ENCODE data around the gene FBXW8.

The FBXW8 gene

GRCh38 chr12:117018685-117019084, 107.9 kb downstream of the FBXW8 start:
- Histone ChIP-seq H3K9me3 (ENCODE audit: control insufficient read depth in 1 of 2, low read length in 2 of 2) (peaks cover 4 to 5% of the 10 kb centered on the region in 2 donors), H3K27ac (ENCODE audit: low read length) (no peak overlapping the region), H3K27me3 (ENCODE audit: low read depth, low read length) (no peaks in the 10 kb centered on the region), H3K36me3 (ENCODE audit: control insufficient read depth in 1 of 2, insufficient read depth in 2 of 2, low read length in 2 of 2) (peaks cover 19 to 37% of the 10 kb centered on the region in 2 donors), H3K4me3 (ENCODE audit: low read depth in 1 of 2, low read length in 2 of 2) (no peak overlapping the region), H3K4me1 (ENCODE audit: control insufficient read depth in 1 of 2, insufficient read depth in 2 of 2, low read length in 2 of 2) (no peaks in the 10 kb centered on the region)

DNA sequence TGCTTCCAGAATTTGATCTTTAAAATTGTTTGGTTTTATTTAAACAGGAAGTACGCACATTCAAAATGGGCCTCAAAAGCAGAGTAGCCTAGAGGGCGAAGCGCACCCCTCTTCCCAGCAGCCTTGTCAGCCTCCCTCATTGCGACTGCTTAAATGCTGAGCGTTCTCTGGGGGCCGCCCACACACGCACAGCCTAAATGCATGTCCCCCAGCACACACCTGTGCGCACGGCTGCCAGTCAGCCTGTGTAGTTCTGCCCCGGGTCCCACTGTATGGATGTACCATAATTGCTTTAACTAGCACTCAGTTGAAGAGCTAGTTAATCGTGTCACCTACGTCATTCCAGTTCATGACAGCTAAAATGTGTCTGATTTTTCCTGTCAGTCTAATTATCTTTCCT, 109.1 kb downstream of the FBXW8 start:
- no peak overlapping the region for H3K4me3 ChIP-seq (ENCODE audit: low read depth in 1 of 2, low read length in 2 of 2)
- H3K27me3 ChIP-seq (ENCODE audit: low read depth, low read length), result no peaks in the 10 kb centered on the region
- H3K4me1 ChIP-seq (ENCODE audit: control insufficient read depth in 1 of 2, insufficient read depth in 2 of 2, low read length in 2 of 2), result no peaks in the 10 kb centered on the region
- H3K9me3 ChIP-seq (ENCODE audit: control insufficient read depth in 1 of 2, low read length in 2 of 2), result no peaks in the 10 kb centered on the region
- H3K27ac ChIP-seq (ENCODE audit: low read length), result no peak overlapping the region
- H3K36me3 ChIP-seq (ENCODE audit: control insufficient read depth in 1 of 2, insufficient read depth in 2 of 2, low read length in 2 of 2), result peaks cover 28 to 37% of the 10 kb centered on the region in 2 donors

GRCh38 chr12:117020536-117021220, 109.9 kb downstream of the FBXW8 start:
- Histone ChIP-seq H3K27me3 (ENCODE audit: low read depth, low read length) (no peaks in the 10 kb centered on the region), H3K9me3 (ENCODE audit: control insufficient read depth in 1 of 2, low read length in 2 of 2) (no peaks in the 10 kb centered on the region), H3K36me3 (ENCODE audit: control insufficient read depth in 1 of 2, insufficient read depth in 2 of 2, low read length in 2 of 2) (peaks cover 22 to 35% of the 10 kb centered on the region in 2 donors), H3K4me3 (ENCODE audit: low read depth in 1 of 2, low read length in 2 of 2) (no peak overlapping the region), H3K27ac (ENCODE audit: low read length) (no peak overlapping the region), H3K4me1 (ENCODE audit: control insufficient read depth in 1 of 2, insufficient read depth in 2 of 2, low read length in 2 of 2) (peaks cover 0 to 5% of the 10 kb centered on the region in 2 donors)

DNA sequence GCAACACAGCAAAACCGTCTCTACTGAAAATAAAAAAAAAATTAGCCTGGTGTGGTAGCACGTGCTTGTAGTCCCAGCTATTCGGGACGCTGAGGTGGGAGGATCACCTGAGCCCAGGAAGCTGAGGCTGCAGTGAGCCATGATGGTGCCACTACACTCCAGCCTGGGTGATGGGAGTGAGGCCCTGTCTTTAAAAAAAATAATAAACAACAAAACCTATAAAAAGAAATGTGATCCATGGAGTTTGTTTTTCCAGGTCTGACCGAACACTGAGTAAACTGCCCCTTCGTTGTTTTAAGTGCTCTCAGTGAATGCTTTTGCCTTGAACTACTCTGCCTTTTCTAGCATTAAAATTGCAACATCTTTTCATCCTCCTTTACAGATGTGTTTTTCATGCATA, 111.7 kb downstream of the FBXW8 start:
- Histone ChIP-seq H3K36me3 (ENCODE audit: control insufficient read depth in 1 of 2, insufficient read depth in 2 of 2, low read length in 2 of 2) (peaks cover 20 to 36% of the 10 kb centered on the region in 2 donors), H3K9me3 (ENCODE audit: control insufficient read depth in 1 of 2, low read length in 2 of 2) (no peaks in the 10 kb centered on the region), H3K4me1 (ENCODE audit: control insufficient read depth in 1 of 2, insufficient read depth in 2 of 2, low read length in 2 of 2) (peaks cover 0 to 7% of the 10 kb centered on the region in 2 donors), H3K4me3 (ENCODE audit: low read depth in 1 of 2, low read length in 2 of 2) (no peak overlapping the region), H3K27me3 (ENCODE audit: low read depth, low read length) (no peaks in the 10 kb centered on the region), H3K27ac (ENCODE audit: low read length) (no peak overlapping the region)

DNA sequence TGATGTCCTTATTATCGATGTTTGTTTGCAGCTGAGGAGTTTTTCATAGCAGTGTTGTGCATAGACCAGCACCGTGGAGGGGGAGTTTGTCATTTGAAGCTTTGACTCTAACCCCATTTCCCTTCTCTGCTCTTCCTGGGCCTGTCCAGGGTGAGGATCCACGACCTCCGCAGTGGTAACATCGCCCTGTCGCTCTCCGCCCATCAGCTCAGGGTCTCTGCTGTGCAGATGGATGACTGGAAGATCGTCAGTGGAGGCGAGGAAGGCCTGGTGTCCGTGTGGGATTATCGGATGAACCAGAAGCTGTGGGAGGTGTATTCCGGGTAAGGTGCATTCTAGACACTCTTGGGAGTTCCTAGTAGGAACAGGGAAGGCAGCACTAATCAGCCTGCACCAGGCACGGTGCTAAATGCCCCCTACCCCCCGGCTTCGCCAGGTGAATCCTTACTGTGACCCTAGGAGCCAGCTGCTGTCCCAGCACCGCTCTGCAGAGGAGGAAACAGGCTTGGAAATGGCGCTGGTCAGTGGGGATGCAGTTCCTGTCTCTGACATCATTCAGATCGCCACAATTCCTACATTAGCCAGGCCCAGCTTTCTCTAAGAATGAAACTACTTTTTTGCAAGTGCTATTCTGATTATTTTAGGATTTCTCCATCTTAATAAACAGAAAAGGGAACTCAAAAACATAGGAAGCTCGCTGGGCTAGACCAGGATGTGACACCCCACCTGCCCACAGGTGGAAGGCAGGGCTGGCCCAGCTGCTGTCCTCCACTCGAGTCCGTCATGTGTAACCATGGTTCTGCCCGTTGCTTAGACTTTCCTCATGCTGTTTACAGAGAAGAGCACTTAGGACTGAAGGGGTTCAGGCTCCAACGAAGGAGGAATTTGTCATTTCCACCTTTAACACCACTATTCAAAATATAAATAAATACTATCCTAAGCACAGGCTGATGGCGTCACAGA, 113.5 kb downstream of the FBXW8 start:
- Histone ChIP-seq H3K9me3 (ENCODE audit: control insufficient read depth in 1 of 2, low read length in 2 of 2) (no peaks in the 10 kb centered on the region), H3K27me3 (ENCODE audit: low read depth, low read length) (no peaks in the 10 kb centered on the region), H3K27ac (ENCODE audit: low read length) (no peak overlapping the region), H3K36me3 (ENCODE audit: control insufficient read depth in 1 of 2, insufficient read depth in 2 of 2, low read length in 2 of 2) (peaks cover 38 to 44% of the 10 kb centered on the region in 2 donors), H3K4me1 (ENCODE audit: control insufficient read depth in 1 of 2, insufficient read depth in 2 of 2, low read length in 2 of 2) (peaks cover 0 to 7% of the 10 kb centered on the region in 2 donors), H3K4me3 (ENCODE audit: low read depth in 1 of 2, low read length in 2 of 2) (no peak overlapping the region)

DNA sequence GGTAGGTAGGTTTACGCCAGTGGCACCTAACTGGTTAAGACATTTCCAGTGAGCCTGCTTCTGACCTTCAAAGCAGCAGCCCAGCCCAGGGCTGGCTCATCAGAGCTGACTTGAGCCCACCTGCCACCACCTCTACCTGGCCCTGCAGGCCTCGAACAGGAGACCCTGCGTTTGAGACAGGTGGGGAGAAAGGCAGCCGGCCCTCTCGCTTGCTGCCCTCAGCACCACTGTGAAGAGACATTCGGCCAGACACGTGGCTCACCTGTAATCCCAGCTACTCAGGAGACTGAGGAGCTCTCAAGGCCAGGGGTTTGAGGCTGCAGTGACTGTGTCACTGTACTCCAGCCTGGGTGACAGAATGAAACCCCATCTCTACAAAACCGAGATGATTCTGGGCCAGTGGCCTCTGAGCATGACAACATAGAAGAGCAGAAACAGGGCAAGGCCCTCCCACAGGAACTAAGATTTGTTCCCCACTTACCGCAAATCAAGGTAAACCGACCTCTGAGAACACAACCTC, 114.3 kb downstream of the FBXW8 start:
- no peak overlapping the region for H3K27ac ChIP-seq (ENCODE audit: low read length)
- H3K36me3 ChIP-seq (ENCODE audit: control insufficient read depth in 1 of 2, insufficient read depth in 2 of 2, low read length in 2 of 2), result peaks cover 39 to 47% of the 10 kb centered on the region in 2 donors
- H3K4me3 ChIP-seq (ENCODE audit: low read depth in 1 of 2, low read length in 2 of 2), result no peak overlapping the region
- H3K9me3 ChIP-seq (ENCODE audit: control insufficient read depth in 1 of 2, low read length in 2 of 2), result no peaks in the 10 kb centered on the region
- H3K4me1 ChIP-seq (ENCODE audit: control insufficient read depth in 1 of 2, insufficient read depth in 2 of 2, low read length in 2 of 2), result peaks cover 0 to 7% of the 10 kb centered on the region in 2 donors
- no peaks in the 10 kb centered on the region for H3K27me3 ChIP-seq (ENCODE audit: low read depth, low read length)

GRCh38 chr12:117025481-117026151, 114.9 kb downstream of the FBXW8 start:
- Histone ChIP-seq H3K27ac (ENCODE audit: low read length) (peak overlapping the region; percentile 6), H3K9me3 (ENCODE audit: control insufficient read depth in 1 of 2, low read length in 2 of 2) (no peaks in the 10 kb centered on the region), H3K4me3 (ENCODE audit: low read depth in 1 of 2, low read length in 2 of 2) (no peak overlapping the region), H3K27me3 (ENCODE audit: low read depth, low read length) (no peaks in the 10 kb centered on the region), H3K4me1 (ENCODE audit: control insufficient read depth in 1 of 2, insufficient read depth in 2 of 2, low read length in 2 of 2) (peaks cover 0 to 7% of the 10 kb centered on the region in 2 donors), H3K36me3 (ENCODE audit: control insufficient read depth in 1 of 2, insufficient read depth in 2 of 2, low read length in 2 of 2) (peaks cover 42 to 50% of the 10 kb centered on the region in 2 donors)

GRCh38 chr12:117026343-117026742, 115.6 kb downstream of the FBXW8 start:
- H3K27me3 ChIP-seq (ENCODE audit: low read depth, low read length), result no peaks in the 10 kb centered on the region
- H3K36me3 ChIP-seq (ENCODE audit: control insufficient read depth in 1 of 2, insufficient read depth in 2 of 2, low read length in 2 of 2), result peaks cover 45 to 50% of the 10 kb centered on the region in 2 donors
- H3K27ac ChIP-seq (ENCODE audit: low read length), result no peak overlapping the region
- no peak overlapping the region for H3K4me3 ChIP-seq (ENCODE audit: low read depth in 1 of 2, low read length in 2 of 2)
- peaks cover 0 to 7% of the 10 kb centered on the region in 2 donors for H3K4me1 ChIP-seq (ENCODE audit: control insufficient read depth in 1 of 2, insufficient read depth in 2 of 2, low read length in 2 of 2)
- H3K9me3 ChIP-seq (ENCODE audit: control insufficient read depth in 1 of 2, low read length in 2 of 2), result no peaks in the 10 kb centered on the region

GRCh38 chr12:117026921-117027250, 116.1 kb downstream of the FBXW8 start:
- H3K9me3 ChIP-seq (ENCODE audit: control insufficient read depth in 1 of 2, low read length in 2 of 2), result no peaks in the 10 kb centered on the region
- H3K4me1 ChIP-seq (ENCODE audit: control insufficient read depth in 1 of 2, insufficient read depth in 2 of 2, low read length in 2 of 2), result peaks cover 0 to 7% of the 10 kb centered on the region in 2 donors
- H3K4me3 ChIP-seq (ENCODE audit: low read depth in 1 of 2, low read length in 2 of 2), result no peak overlapping the region
- peaks cover 45 to 50% of the 10 kb centered on the region in 2 donors for H3K36me3 ChIP-seq (ENCODE audit: control insufficient read depth in 1 of 2, insufficient read depth in 2 of 2, low read length in 2 of 2)
- H3K27ac ChIP-seq (ENCODE audit: low read length), result no peak overlapping the region
- no peaks in the 10 kb centered on the region for H3K27me3 ChIP-seq (ENCODE audit: low read depth, low read length)

DNA sequence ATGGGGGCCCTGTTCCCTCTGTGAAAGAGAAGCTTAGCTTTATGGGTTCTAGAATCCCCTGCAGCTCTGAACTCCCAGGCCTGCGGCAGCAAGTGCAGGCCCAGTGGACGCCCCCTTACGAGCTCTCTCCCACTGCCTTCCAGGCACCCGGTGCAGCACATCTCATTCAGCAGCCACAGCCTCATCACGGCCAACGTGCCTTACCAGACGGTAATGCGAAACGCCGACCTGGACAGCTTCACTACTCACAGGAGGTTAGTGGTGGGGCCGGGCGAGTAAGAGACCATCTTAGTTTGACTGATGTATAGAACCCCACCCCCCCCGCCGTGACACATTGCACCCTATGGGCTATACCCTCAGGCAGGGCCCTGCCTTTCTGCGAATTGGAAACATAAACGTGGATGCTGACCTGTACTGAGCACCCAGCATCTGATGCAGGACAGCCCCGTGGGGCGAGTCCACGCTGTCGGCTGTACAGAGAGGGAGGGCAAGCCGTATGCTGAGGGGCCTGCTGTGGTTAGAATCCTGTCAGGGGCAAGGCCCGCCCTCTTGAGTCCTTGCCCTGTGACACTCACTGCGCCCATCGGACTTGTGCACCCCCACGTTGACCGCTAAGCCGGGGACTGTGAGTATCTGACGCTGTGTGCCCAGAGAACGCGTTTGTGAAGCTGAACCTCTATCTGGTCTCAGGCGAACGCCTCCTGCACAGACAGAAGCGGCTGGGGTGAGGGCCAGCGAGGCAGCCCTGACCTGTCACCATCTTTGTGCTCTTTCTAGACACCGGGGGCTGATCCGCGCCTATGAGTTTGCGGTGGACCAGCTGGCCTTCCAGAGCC, 116.7 kb downstream of the FBXW8 start:
- Histone ChIP-seq H3K27me3 (ENCODE audit: low read depth, low read length) (no peaks in the 10 kb centered on the region), H3K27ac (ENCODE audit: low read length) (no peak overlapping the region), H3K4me1 (ENCODE audit: control insufficient read depth in 1 of 2, insufficient read depth in 2 of 2, low read length in 2 of 2) (peaks cover 0 to 7% of the 10 kb centered on the region in 2 donors), H3K4me3 (ENCODE audit: low read depth in 1 of 2, low read length in 2 of 2) (no peak overlapping the region), H3K9me3 (ENCODE audit: control insufficient read depth in 1 of 2, low read length in 2 of 2) (no peaks in the 10 kb centered on the region), H3K36me3 (ENCODE audit: control insufficient read depth in 1 of 2, insufficient read depth in 2 of 2, low read length in 2 of 2) (peaks cover 45 to 50% of the 10 kb centered on the region in 2 donors)
